HCT116 (cell line): ENCODE results near the gene ERC1.

Experiments
- EZH2 ChIP-seq: fragments of 200-600 bp; sonication (generic); IDR thresholded peaks from 2 replicates; pipeline ENCODE4 v1.6.1; 2017; ENCODE audit warnings: antibody characterized with exemption, mixed run types
- EZH2phosphoT487 ChIP-seq: fragments of 200-600 bp; IDR thresholded peaks from 2 replicates; pipeline ENCODE4 v1.6.1; 2018; ENCODE audit warnings: antibody characterized with exemption, borderline replicate concordance
- JUND ChIP-seq: IDR thresholded peaks from 2 replicates; pipeline ENCODE4 v1.6.1; 2012
- POLR2A ChIP-seq: IDR thresholded peaks from 2 replicates; pipeline ENCODE4 v1.7.0; 2011; ENCODE audit warnings: borderline replicate concordance; ENCODE audit not compliant: insufficient read depth, insufficient read length; ENCODE audit errors: extremely low read depth
- POLR2AphosphoS5 ChIP-seq: IDR thresholded peaks from 2 replicates; pipeline ENCODE4 v1.6.1; 2011; ENCODE audit warnings: mild to moderate bottlenecking, low read depth, low read length, moderate library complexity
- ZFX ChIP-seq: fragments of 450-650 bp; IDR thresholded peaks from 2 replicates; pipeline ENCODE4 v1.6.1; 2017
- ZNF274 ChIP-seq: fragments of 200-500 bp; sonication (Bioruptor generic); IDR thresholded peaks from 2 replicates; pipeline ENCODE4 v1.6.1; 2014; ENCODE audit warnings: mild to moderate bottlenecking, low read depth, low read length, inconsistent platforms
- TF ChIP-seq, protein P1 (sequence below), 3 experiments: fragments of 200-600 bp in 1 of 3; sonication (generic) in 1 of 3; IDR thresholded peaks in 2 of 3; conservative IDR thresholded peaks in 1 of 3; 2 replicates each; pipeline ENCODE4 v1.5.1; 2012 to 2017; ENCODE audit warnings: low read depth in 2 of 3, low read length in 2 of 3, antibody characterized with exemption in 1 of 3, borderline replicate concordance in 1 of 3, control low read depth in 1 of 3, mild to moderate bottlenecking in 1 of 3, mixed read lengths in 1 of 3, mixed run types in 1 of 3, moderate library complexity in 1 of 3; ENCODE audit not compliant: insufficient read depth in 1 of 3

DNA sequence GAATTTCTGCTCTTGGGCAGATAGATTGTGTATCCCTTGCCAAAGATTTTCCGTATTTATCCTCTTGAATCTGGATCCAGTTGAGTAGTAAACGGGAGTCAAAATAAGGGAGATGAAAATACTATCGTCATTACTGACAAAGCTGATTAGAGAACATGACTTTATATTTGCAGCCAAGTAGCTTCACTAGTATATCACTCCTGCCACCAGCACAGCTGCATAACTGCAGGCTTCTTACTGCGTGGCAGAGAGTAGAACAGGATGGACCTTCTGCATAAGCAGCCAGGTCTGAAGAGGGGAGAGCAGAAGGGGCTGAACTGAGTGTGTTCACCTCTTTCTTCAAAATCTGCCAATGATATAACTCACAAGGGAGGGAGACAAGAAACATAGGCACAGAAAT lies 319.6 kb downstream of the ERC1 start:
- no peak for TF ChIP-seq POLR2A
- TF ChIP-seq, protein P1, sequence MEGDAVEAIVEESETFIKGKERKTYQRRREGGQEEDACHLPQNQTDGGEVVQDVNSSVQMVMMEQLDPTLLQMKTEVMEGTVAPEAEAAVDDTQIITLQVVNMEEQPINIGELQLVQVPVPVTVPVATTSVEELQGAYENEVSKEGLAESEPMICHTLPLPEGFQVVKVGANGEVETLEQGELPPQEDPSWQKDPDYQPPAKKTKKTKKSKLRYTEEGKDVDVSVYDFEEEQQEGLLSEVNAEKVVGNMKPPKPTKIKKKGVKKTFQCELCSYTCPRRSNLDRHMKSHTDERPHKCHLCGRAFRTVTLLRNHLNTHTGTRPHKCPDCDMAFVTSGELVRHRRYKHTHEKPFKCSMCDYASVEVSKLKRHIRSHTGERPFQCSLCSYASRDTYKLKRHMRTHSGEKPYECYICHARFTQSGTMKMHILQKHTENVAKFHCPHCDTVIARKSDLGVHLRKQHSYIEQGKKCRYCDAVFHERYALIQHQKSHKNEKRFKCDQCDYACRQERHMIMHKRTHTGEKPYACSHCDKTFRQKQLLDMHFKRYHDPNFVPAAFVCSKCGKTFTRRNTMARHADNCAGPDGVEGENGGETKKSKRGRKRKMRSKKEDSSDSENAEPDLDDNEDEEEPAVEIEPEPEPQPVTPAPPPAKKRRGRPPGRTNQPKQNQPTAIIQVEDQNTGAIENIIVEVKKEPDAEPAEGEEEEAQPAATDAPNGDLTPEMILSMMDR (IDR thresholded peaks at IDR 0.05 in 2 of 3, conservative IDR thresholded peaks at IDR 0.05 in 1 of 3; ENCODE audit: borderline replicate concordance in 1 of 3, insufficient read depth in 1 of 3, low read depth in 2 of 3, low read length in 2 of 3) = no peak
- no peak for TF ChIP-seq ZFX
- no peak for TF ChIP-seq EZH2
- TF ChIP-seq POLR2AphosphoS5 = no peak
- no peak for TF ChIP-seq EZH2phosphoT487
- no peak for TF ChIP-seq ZNF274
- TF ChIP-seq JUND = no peak
